Body of pancreas (tissue), 4 donors: ENCODE data around the gene SLC16A10.

ENCODE experiments used
- CTCF ChIP-seq, 7 experiments: fragments of 450-650 bp in 4 of 7; fragments of 200-600 bp in 3 of 7; sonication (generic) in 3 of 7; IDR thresholded peaks; one replicate each; pipeline ENCODE4 v1.5.1; 2016 to 2019; ENCODE audit warnings: antibody characterized with exemption in 7 of 7
- POLR2A ChIP-seq, 3 donors: fragments of 450-650 bp; IDR thresholded peaks; one replicate each; pipeline ENCODE4 v1.6.1; 2016; ENCODE audit warnings: antibody characterized with exemption in 3 of 3, mild to moderate bottlenecking in 2 of 3

GRCh38 chr6:111047244-111047643 is 40.1 kb upstream of the SLC16A10 start:
- no peak for TF ChIP-seq POLR2A (IDR thresholded peaks at IDR 0.05)
- no peak for TF ChIP-seq CTCF (IDR thresholded peaks at IDR 0.05)
